C4-2B (cell line): ENCODE results near the gene DGKE.

Experiments used
- CTCF ChIP-seq: fragments of 450-650 bp; conservative IDR thresholded peaks from 2 replicates; pipeline ENCODE4 v1.5.1; 2017; ENCODE audit warnings: mild to moderate bottlenecking
- ZFX ChIP-seq: fragments of 450-650 bp; IDR thresholded peaks from 2 replicates; pipeline ENCODE4 v1.6.1; 2017

- TF ChIP-seq CTCF, result no peak
- no peak for TF ChIP-seq ZFX
Measured at GRCh38 chr17:56917559-56918296, 83.8 kb downstream of the DGKE start.
